HG03095 (cell line): ENCODE results near the gene SERPINB10.
A peak's percentile ranks its signal among the peaks of the same experiment; 100 is the strongest.
"Not testable (repeated sequence)": the region's sequence is repeated elsewhere in the genome, so short reads cannot be mapped to it uniquely, and the experiment has no call there.

Experiments used
- ATAC-seq: cut with Tn5 transposase; IDR thresholded peaks from one replicate; pipeline ENCODE4 v1.9.1; 2021; ENCODE audit warnings: moderate library complexity; ENCODE audit not compliant: unreplicated experiment

SERPINB10 gene

GRCh38 chr18:63940008-63940407 lies 32.2 kb downstream of the SERPINB10 start:
- no peak for ATAC-seq

GRCh38 chr18:63940543-63941050 lies 32.8 kb downstream of the SERPINB10 start:
- not testable (repeated sequence) for ATAC-seq

GRCh38 chr18:63947051-63947790 lies 39.5 kb downstream of the SERPINB10 start:
- no peak for ATAC-seq

- peak; percentile 93 for ATAC-seq
Measured at GRCh38 chr18:63949068-63949737, 41.4 kb downstream of the SERPINB10 start, which contains the start of gene HMSD. HMSD (plus strand) TSS chr18:63949301; CDS start chr18:63953456, 4,155 bp downstream.

GRCh38 chr18:63951302-63951705 lies 43.5 kb downstream of the SERPINB10 start:
- ATAC-seq, result peak; percentile 45

GRCh38 chr18:63953811-63954210 lies 46.1 kb downstream of the SERPINB10 start:
- ATAC-seq, result no peak

GRCh38 chr18:63956755-63957154 lies 49.0 kb downstream of the SERPINB10 start:
- no peak for ATAC-seq

- no peak for ATAC-seq
Measured at GRCh38 chr18:63960891-63961290, 53.1 kb downstream of the SERPINB10 start.

GRCh38 chr18:63961435-63961980 lies 53.8 kb downstream of the SERPINB10 start:
- no peak for ATAC-seq

- no peak for ATAC-seq
Measured at GRCh38 chr18:63962137-63962536, 54.4 kb downstream of the SERPINB10 start.

- peak; percentile 80 for ATAC-seq
Measured at GRCh38 chr18:63963615-63964256, 56.0 kb downstream of the SERPINB10 start.

GRCh38 chr18:63964908-63965307 lies 57.1 kb downstream of the SERPINB10 start:
- no peak for ATAC-seq

- no peak for ATAC-seq
Measured at GRCh38 chr18:63965716-63966330, 58.1 kb downstream of the SERPINB10 start.

GRCh38 chr18:63969942-63970808 lies 62.4 kb downstream of the SERPINB10 start, which contains the start of gene SERPINB8:
SERPINB8 (plus strand) TSS chr18:63970081; CDS start chr18:63978309, 8,228 bp downstream.
- peak; percentile 88 for ATAC-seq

GRCh38 chr18:63970809-63971205 lies 63.0 kb downstream of the SERPINB10 start:
- ATAC-seq, result no peak

GRCh38 chr18:63971320-63972001 lies 63.7 kb downstream of the SERPINB10 start:
- ATAC-seq, result no peak

GRCh38 chr18:63972002-63972376 lies 64.2 kb downstream of the SERPINB10 start:
- ATAC-seq, result no peak

GRCh38 chr18:63974991-63975390 lies 67.2 kb downstream of the SERPINB10 start:
- peak; percentile 5 for ATAC-seq

GRCh38 chr18:63975628-63976027 lies 67.9 kb downstream of the SERPINB10 start:
- peak; percentile 49 for ATAC-seq
